ENCODE data around the gene GET4.

The GET4 gene

GRCh38 chr7:930975-931758 lies 54.8 kb downstream of the GET4 start:
- CTCF ChIA-PET, result no interaction called here
- no peak for DNase-seq (ENCODE audit: extremely low spot score)
- no peak for TF ChIP-seq FOXK2 (IDR thresholded peaks at IDR 0.05)
- POLR2A ChIA-PET, result no interaction called here

DNA sequence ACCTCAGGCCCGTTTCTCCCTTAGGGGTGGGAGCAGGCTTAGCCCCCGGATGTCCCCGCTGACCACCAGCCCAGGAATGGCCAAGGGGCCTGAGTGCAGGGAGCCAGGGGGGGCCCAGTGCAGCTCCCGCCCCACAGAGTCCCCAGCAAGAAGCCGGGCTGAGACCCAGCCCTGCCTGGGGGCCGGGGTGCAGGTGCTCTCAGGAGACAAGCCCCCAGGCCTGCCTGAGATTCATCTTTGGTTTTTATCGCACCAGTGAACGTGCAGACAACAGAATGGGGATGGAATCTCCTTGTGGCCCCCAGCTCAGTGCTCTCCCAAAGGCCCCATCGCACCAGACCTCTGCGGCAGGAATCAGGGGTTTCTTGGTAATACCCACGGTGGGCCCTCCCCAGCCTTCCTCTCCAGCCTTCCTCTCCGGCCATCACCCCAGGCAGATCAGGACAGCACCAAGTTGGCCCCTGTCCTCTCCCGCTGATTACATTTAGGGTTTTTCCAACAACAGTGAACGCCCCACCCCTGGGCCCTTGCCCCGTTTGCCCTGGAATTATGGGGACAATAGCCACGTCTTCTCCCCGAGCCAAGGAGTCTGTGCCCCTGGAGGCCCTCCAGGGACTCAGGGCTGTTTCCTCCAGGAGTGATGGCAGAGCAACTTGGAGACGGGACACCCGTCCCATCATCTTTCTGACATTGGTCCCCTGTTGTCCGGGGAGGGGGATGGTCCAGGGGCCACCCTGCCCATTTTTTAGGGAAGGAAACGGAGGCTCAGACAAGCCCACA lies 55.7 kb downstream of the GET4 start:
- TF ChIP-seq HDGF (IDR thresholded peaks at IDR 0.05; ENCODE audit: borderline replicate concordance) (no peak), FOXM1 (IDR thresholded peaks at IDR 0.05; ENCODE audit: borderline replicate concordance) (no peak), FOXK2 (IDR thresholded peaks at IDR 0.05) (no peak), NFRKB (IDR thresholded peaks at IDR 0.05) (no peak)
- POLR2A ChIA-PET, result no interaction called here
- CTCF ChIA-PET, result no interaction called here
- DNase-seq (ENCODE audit: extremely low spot score), result no peak

GRCh38 chr7:932651-932975 lies 56.3 kb downstream of the GET4 start:
- CTCF ChIA-PET, result no interaction called here

DNA sequence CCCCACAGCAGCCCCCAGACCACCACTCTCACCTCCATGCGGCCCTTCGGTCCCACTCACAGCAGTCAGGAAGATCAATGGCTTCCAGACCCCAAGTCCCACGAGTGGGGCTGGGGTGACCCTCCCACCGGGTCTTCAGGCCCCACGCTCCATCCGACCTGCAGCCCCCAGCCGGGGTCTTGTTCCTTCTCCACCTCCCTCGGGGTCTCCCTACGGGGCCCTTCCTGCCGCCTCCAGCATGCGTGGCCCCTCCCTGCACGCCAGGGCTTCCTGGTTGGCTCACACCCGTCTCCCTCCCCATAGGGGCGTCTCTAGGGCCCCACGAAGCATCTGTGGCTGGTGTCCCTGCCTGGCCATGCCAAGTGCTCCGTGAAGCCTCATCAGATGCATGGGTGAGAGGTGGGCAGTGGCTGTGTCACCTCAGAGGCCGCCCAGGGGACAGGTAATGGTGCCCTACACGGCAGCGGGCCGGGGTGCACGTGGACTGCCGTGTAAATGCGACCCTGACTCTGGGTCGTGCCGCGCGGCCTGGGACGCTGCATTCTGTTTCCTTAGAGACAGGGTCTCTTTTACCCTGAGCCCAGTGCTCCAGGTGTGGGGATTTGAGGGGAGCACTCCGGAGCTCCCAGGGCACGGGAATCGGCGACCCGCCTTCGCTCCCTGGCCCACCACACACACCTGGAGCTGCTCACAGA lies 58.3 kb downstream of the GET4 start:
- ChIA-PET POLR2A (no interaction called here), CTCF (no interaction called here)
- DNase-seq (ENCODE audit: extremely low spot score), result no peak
- no peak for TF ChIP-seq TARDBP (IDR thresholded peaks at IDR 0.05)
- TF ChIP-seq LEF1 (IDR thresholded peaks at IDR 0.05; ENCODE audit: borderline replicate concordance), result no peak

More at GRCh38 chr7:932651-932975, 56.3 kb downstream of the GET4 start:
- POLR2A ChIA-PET, result no interaction called here
- no peak for TF ChIP-seq FOXA1 (IDR thresholded peaks at IDR 0.05)
- TF ChIP-seq LEF1 (IDR thresholded peaks at IDR 0.05; ENCODE audit: borderline replicate concordance), result no peak
- TF ChIP-seq NFRKB (IDR thresholded peaks at IDR 0.05), result no peak
- no peak for TF ChIP-seq SP1 (IDR thresholded peaks at IDR 0.05)
- no peak for TF ChIP-seq FOXK2 (IDR thresholded peaks at IDR 0.05)
- no peak for TF ChIP-seq FOXM1 (IDR thresholded peaks at IDR 0.05; ENCODE audit: borderline replicate concordance)
- TF ChIP-seq SUZ12 (IDR thresholded peaks at IDR 0.05), result no peak
- TF ChIP-seq TARDBP (IDR thresholded peaks at IDR 0.05), result no peak
- no peak for TF ChIP-seq HDGF (IDR thresholded peaks at IDR 0.05; ENCODE audit: borderline replicate concordance)
- no peak for TF ChIP-seq CTBP1 (IDR thresholded peaks at IDR 0.05; ENCODE audit: borderline replicate concordance)
- TF ChIP-seq ELF4 (IDR thresholded peaks at IDR 0.05), result no peak
- TF ChIP-seq BHLHE40 (IDR thresholded peaks at IDR 0.05; ENCODE audit: borderline replicate concordance), result no peak
- no peak for DNase-seq (ENCODE audit: extremely low spot score)

- CTCF ChIA-PET, result no interaction called here
- TF ChIP-seq HDGF (IDR thresholded peaks at IDR 0.05; ENCODE audit: borderline replicate concordance) (no peak), CTBP1 (IDR thresholded peaks at IDR 0.05; ENCODE audit: borderline replicate concordance) (no peak), ZNF384 (IDR thresholded peaks at IDR 0.05) (no peak), FOXK2 (IDR thresholded peaks at IDR 0.05) (no peak), SP1 (IDR thresholded peaks at IDR 0.05) (no peak), L3MBTL2 (conservative IDR thresholded peaks at IDR 0.05) (no peak), ARNT (IDR thresholded peaks at IDR 0.05) (no peak), BHLHE40 (IDR thresholded peaks at IDR 0.05; ENCODE audit: borderline replicate concordance) (no peak), LEF1 (IDR thresholded peaks at IDR 0.05; ENCODE audit: borderline replicate concordance) (no peak), FOXM1 (IDR thresholded peaks at IDR 0.05; ENCODE audit: borderline replicate concordance) (no peak)
- TF ChIP-seq, protein P1, sequence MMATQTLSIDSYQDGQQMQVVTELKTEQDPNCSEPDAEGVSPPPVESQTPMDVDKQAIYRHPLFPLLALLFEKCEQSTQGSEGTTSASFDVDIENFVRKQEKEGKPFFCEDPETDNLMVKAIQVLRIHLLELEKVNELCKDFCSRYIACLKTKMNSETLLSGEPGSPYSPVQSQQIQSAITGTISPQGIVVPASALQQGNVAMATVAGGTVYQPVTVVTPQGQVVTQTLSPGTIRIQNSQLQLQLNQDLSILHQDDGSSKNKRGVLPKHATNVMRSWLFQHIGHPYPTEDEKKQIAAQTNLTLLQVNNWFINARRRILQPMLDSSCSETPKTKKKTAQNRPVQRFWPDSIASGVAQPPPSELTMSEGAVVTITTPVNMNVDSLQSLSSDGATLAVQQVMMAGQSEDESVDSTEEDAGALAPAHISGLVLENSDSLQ (IDR thresholded peaks at IDR 0.05), result no peak
- POLR2A ChIA-PET, result no interaction called here
- DNase-seq (ENCODE audit: extremely low spot score), result no peak
These were observed 59.0 kb downstream of the GET4 start for GRCh38 chr7:935164-935873.

DNA sequence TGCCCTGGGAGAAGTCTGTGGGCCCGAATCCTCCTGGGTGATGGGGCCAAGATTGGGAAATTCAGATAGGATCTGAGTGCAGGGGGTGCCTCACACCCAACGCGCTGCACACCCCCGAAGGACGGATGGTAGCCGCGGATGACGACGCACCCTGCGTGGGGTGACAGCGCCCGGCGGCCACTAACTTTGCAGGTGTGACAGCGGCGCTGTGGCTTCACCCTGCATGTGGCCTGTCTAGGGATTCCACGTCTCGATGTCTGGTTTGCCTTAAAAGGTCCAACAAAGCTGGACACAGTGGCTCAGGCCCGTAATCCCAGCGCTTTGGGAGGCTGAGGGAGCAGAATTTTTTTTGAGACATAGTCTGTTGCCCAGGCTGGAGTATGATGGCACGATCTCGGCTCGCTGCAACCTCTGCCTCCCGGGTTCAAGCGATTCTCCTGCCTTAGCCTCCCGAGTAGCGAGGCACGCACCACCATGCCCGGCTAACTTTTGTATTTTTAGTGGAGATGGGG lies 59.6 kb downstream of the GET4 start:
- CTCF ChIA-PET, result no interaction called here

More for the DNA sequence above, 59.6 kb downstream of the GET4 start:
- no peak for DNase-seq (ENCODE audit: extremely low spot score)
- POLR2A ChIA-PET, result no interaction called here
- TF ChIP-seq FOXM1 (IDR thresholded peaks at IDR 0.05; ENCODE audit: borderline replicate concordance) (no peak), ZNF384 (IDR thresholded peaks at IDR 0.05) (no peak), SUZ12 (IDR thresholded peaks at IDR 0.05) (no peak), CTBP1 (IDR thresholded peaks at IDR 0.05; ENCODE audit: borderline replicate concordance) (no peak), FOXK2 (IDR thresholded peaks at IDR 0.05) (no peak), NFRKB (IDR thresholded peaks at IDR 0.05) (no peak), LEF1 (IDR thresholded peaks at IDR 0.05; ENCODE audit: borderline replicate concordance) (no peak), ELF4 (IDR thresholded peaks at IDR 0.05) (no peak), TARDBP (IDR thresholded peaks at IDR 0.05) (no peak), ARNT (IDR thresholded peaks at IDR 0.05) (no peak), FOXA1 (IDR thresholded peaks at IDR 0.05) (no peak), BHLHE40 (IDR thresholded peaks at IDR 0.05; ENCODE audit: borderline replicate concordance) (no peak), L3MBTL2 (conservative IDR thresholded peaks at IDR 0.05) (no peak), SP1 (IDR thresholded peaks at IDR 0.05) (no peak), HDGF (IDR thresholded peaks at IDR 0.05; ENCODE audit: borderline replicate concordance) (no peak)
- TF ChIP-seq, protein P1 (IDR thresholded peaks at IDR 0.05), result no peak

Data from HEK293T (cell line).